GM18505 (cell line): ENCODE measurements around the gene LRRC47.

ENCODE experiments used
- ATAC-seq: cut with Tn5 transposase; IDR thresholded peaks from one replicate; pipeline ENCODE4 v1.9.1; 2021; ENCODE audit not compliant: unreplicated experiment
- POLR2A ChIP-seq: IDR thresholded peaks from 4 replicates; pipeline ENCODE4 v1.6.1; 2011; ENCODE audit warnings: borderline replicate concordance; ENCODE audit not compliant: insufficient read depth, insufficient read length; ENCODE audit errors: extremely low read depth

Gene LRRC47

DNA sequence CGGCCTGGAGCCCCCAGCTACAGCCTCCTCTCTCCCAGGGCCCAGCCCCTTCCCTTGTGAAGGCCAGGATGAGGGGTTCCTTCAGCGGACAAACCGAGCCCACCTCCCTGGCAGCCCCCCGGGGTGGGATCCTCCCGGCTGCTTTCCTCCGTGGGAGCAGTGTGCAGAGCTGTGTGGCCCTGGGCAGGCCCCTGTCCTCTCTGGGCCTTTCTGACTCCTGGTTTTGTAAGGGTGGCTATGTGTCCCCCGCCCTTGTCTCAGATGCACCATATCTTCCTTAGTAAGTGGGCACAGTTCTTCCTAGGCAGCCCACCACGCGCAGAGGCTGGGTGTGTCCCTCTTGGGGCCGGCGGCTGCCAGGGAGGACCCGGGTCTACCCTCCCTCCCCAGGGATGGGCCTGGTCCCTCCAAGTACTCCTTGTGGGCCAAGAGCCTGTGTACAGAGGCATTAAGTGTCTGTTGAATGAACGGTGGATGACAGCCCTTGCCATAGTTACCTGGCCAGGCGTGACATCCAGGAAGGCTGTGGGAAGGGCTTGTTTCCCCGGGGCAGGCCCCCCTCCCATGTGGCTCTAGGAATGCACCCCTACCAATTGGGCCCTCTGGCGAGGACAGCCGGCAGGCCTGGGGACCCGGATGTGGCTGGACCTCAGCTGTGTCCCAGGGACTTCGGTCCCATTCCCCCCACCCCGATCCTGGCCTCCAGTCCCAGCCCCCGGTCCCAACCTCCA, 19.9 kb downstream of the LRRC47 start:
- TF ChIP-seq POLR2A = no peak
- no peak for ATAC-seq

DNA sequence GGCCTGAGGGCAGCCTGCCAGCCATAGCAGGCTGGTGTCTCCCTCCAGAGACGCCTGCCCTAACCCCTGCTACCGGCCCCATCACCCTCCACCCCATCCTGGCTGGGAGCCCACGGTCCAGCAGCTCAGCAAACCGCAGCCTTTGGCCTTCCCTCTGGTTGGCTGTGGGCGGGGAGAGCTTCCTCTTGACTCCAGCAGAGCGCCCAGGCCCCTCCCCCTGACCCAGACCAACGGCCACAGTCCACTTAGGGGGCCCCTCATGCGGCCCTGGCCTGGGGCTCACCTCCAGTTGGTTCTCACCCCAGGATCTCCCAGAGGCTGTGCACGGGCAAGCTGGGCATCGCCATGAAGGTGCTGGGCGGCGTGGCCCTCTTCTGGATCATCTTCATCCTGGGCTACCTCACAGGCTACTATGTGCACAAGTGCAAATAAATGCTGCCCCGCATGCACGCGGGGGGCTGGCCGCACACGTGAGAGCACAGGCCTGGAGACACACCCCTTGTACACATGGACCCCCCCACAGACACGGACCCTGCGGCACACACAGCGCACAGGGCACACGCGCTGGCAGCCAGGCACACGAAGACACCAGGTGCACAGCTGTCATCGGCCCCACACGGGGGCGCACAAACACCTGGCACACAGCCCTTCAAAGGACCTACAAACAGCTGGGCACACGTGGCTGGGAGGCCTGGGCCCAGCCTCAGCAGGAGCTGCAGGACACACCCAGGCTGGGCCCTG, 20.6 kb downstream of the LRRC47 start:
- TF ChIP-seq POLR2A = no peak
- ATAC-seq = no peak

DNA sequence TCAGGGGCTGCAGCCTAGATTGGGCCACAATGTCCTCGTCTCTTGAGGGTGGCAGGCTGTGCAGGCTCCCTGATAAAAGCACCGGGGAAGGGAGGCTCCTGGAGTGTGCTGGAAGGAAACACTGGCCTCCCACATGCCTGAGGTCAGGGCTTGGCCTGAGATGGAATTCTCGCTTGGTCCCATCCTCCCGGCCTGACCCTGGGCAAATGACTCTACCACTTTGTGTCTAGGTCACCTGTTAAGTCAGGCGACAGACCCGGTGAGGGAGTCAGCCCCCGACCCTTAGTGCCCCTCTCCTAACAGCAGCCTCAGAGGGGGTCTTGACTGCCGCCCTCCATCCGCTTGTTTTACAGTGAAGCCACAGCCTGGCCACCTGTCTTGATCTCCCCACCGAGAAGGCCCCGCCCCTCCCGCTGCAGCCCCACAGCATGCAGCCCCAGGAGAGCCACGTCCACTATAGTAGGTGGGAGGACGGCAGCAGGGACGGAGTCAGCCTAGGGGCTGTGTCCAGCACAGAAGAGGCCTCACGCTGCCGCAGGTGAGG, 21.3 kb downstream of the LRRC47 start:
- TF ChIP-seq POLR2A = no peak
- no peak for ATAC-seq

DNA sequence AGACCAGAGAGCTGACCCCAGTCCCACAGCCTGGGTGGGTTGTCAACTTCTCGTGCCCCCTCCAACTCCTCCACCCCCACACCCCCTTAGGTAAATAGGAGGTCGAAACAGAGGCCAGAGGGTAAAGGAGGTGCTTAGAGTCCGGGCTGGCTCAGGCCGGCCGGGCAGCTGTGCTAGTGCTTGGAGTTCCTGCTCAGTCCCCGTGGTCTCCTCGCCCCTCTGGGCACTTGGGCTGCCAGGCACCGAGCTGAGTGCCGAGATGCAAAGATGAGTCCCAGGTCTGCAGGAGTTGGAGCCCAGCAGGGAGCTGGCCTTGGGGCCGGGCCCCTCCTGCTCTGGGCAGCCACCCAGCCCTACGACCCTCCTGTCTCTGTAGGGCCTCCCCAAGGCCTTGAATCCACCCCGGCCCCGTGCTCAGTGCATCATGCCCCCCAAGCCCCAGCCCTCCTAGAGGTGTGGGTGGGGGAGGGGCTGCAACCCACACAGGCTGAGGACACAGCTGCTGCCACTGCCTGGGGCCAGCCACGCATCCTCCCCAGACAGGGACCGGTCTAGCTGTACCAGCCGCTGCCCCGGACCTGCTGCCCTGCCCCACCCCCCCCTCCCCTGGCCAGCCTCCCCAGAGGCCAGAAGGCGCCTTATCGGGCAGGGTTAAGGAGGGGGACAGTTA, 21.9 kb downstream of the LRRC47 start:
- TF ChIP-seq POLR2A = no peak
- no peak for ATAC-seq

DNA sequence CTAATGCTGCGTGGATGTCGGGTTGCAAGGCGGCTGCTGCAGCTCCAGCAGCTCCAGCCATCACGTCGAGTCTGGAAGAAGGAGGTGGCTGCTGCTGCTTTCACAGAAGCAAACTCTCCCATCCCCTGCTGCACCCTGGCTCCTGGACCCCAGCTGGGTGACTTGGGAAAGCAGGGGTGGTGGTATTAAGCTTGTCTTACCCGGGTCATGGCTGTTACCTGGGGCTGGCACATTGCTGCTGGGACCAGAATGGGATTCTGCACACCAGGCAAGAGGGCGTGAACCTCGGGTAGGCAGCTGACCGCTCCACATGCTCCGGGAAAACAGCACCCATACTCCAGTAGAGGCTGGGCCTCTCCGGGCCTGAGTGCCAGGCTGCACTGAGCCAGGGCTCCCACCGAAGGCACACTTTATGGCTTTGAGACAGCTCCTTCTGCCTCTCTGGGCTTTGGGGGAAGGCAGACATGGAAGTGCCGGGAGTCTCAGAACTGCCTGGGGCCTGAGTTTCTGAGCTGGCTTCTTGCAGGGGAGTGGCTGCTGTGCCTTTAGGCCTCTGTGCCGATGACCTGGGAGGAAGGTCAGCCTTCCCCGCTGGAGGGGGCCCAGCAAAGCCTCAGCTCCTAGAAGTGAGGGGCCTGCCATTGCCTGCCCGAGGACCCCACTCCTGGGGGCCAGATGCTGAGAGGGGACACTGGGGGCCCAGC, 22.6 kb downstream of the LRRC47 start:
- no peak for TF ChIP-seq POLR2A
- no peak for ATAC-seq

DNA sequence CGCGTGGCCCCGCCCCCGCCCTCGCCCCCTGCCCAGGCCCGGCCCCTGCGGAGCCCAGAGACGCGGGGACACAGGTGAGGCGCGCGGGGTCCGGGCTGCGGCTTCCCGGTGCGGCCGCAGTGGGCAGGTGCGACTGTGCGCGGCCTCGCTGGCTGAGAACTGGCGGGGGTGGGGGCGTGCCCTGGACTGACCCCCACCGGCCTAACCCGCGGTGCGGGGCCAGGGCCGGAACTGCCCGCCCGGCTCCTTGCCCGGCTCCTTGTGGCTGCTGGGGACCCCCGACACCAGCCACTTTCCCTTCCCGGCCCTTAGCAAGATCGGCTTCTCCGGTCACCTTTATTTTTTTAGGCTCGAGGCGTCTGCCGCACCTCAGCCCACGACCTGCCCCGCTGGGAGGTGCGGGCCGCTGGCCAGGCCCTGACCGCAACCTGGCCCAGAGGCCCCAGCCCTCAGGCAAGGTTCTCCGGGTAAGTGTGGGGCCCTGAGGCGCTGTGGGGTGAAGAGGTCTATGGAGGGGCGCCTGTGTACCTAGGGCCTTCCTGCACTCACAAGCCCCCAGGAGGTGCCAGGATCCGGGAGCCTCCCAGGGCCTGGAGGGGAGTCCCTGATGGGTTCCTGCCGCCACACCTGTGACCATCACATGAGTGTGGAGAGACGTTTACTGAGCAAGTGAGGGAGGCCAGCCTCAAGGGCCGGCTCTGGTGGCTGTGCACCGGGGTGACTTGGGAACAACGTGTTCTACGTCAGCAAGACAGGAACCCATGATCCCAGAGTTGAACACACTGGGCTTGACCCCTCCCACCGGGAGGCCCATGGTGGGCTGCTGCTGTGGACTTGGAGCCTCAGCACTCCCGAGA, 23.4 kb downstream of the LRRC47 start, which contains the start of gene SMIM1:
Gene SMIM1 (plus strand): TSS at position 35 of the 857 bp plus-strand sequence. CDS start 2,625 bp downstream, outside the sequence.
- no peak for TF ChIP-seq POLR2A
- ATAC-seq = peak; percentile 5

DNA sequence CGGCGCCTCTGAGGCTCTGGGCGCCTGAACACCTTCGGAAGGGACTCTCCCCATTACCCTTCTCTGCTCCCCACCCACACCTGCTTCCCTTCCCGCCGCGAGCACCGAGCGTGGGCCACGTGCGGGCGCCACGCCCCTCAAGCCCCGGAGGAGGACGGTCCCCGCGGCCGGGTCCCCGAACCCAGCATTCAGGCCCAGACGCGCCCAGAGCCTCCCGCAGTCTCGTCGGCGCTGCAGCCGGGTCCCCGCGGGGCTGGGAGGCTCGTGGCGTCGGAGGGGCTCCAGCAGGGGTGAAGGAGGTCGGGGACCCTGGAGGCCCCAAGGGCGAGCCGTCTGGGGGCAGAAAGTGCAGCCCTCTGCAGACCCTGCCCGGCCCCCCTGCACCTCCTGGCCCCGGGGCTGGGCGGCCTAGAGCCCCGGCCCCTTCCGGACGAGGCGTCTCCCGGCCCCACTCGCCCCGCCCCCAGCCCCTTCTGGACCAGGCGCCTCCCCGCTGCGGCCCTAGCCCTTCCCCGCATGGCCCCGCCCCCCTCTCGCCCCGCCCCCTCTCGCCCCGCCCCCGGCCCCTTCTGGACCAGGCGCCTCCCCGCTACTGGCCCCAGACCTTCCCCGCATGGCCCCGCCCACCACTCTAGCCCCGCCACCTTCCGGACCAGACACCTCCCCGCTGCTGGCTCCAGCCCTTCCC, 24.1 kb downstream of the LRRC47 start:
- ATAC-seq = peak; percentile 59
- peak; percentile 43 for TF ChIP-seq POLR2A

DNA sequence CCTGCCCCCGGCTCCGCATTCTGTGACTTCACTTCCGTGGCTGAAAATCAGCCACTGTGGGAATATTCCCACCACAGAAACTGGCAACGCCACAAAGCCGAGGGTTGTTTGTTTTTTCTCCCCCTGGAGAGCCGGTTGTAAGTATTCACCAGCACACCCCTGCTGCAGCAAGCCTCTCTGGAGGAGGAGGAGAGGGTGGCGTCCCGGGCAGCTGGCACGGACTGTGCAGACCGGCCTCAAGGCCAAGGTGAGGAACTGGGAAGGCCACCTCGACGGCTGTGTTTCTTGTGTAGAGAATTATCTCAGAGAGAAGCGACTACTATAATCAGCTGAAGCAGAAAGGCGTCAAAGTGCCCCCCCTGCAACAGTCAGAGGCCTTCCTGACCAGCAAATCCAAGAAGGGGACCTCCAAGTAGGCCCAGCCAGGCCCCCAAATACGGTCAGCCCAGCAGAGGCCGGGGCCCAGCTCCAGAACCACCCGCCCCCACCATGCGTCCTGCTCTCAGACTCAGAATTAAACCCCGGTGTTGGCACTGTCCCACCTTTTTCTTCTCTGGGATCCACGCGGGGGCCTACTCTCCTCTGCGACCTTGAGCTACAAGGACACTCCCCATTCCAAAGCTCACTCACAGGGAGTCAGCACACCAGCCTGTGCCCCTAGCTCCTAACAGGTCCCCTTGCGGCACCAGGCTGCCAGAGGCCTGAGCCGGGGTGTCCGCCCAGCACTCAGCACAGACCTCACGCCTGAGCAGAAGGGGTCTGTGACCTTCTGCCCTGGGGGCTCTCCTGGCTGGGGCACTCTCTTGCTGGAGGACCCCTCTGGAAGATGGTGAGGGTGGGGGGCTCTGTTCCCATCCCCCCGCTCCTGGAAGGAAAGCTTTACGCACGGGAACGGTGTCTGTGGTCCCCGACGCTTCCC, 24.9 kb downstream of the LRRC47 start:
- no peak for TF ChIP-seq POLR2A
- no peak for ATAC-seq

DNA sequence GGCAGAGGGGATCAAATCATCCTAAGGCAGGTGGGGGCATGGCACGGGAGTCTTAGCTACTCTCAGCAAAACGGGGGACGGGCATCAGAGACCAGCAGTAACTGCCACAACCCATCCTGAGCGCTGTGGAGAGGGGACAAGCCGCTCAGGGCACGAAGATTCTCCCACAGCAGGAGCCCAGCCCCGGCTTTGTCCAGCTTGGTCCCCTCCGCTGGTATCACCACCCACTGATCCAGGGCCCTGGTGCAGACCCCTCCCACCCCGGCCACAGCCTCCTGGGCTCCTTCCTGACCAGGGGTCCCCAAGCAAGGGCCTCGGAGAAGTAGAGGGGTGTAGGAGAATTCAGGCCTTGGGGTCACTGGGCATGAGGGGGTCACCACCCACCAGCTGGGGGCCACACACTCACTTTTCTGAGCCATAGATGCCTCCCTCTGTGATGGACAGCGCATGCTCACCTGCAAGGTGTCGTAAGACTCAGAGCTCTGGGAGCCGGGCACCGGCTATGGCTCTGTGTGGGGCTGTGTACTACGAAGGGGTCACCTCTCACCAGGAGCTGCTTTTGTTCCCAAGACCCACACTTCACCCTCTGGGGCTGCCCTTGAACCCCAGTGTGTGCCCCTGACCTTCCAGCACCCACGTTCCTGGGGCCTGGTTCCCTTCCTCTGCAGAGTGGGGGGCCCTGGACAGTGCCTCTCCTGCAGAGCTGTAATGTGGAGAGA, 26.1 kb downstream of the LRRC47 start:
- TF ChIP-seq POLR2A = no peak
- no peak for ATAC-seq

DNA sequence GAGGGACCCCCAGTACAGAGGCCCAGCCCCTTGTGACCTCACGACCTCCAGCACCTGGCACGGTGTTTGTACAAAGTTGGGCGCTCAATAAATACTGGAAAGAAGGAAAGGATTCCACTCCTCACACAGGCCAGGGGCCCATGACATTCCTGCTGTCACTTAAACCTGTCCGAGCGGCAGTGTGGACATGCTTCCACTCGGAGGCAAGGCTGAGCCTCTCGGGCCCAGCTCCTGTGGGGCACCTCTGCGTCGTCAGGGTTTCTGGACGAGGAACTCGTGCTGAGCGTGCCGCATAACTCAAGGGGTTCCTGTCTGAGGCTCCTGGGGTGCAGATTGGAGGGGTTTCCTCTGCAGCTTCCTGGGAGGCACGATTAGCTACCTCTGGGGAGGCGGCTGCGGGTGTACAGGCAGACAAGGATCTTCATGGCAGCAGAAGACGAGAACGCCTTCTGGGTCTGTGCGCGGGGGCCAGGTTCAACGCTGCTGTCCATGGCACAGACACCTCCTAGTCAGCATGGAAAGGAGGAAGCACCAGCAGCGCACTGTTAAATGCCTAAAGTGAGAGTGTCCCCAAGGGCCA, 27.4 kb downstream of the LRRC47 start:
- no peak for TF ChIP-seq POLR2A
- no peak for ATAC-seq
